Activated T-cell treated with anti-CD3 and anti-CD28 coated beads, Interleukin-2, amount 50 U/mL, for 1 hour (primary cell): Measurements from ENCODE around the gene SV2B.

Experiments
- DNase-seq: peaks from one replicate; pipeline ENCODE4 v3.0.0-alpha.2; 2020

SV2B gene

DNA sequence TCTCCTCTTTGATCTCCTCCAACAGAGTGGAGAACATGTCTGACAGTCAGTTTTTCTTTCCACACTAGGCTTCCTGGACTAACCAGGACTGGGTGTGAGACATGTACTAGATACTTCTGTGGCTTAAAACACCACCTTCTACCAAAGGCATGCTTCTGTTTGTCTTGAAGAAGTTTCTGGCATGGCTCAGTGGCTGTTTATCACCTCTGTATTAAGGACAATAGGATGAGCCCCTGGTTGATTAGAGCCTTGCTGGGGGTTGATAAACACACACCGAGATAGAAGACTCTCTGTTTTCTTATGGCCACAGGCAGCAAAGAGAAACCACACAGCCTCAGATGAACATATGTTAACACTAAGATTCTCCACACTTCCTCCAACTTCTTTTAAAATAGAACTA lies 40.5 kb downstream of the SV2B start:
- no peak for DNase-seq

DNA sequence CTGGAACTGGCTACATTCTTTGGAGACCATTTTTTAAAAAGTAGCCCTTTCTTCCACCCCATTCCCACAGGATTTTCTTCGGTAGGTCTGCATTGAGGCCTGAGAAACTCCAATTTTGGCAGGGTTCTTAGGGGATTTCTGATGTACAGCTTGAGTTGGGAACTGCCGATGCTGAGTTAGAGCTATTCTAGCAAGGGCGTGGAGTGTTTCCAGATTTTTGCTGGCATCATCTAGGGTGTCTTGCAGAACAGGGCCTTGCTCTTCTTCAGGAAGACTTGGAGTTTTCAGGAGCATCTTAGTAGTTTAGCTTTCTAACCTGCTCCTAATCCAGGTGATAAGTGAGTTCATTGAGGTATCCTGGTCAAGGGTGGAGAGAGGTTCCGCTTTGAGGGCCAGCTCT lies 41.0 kb downstream of the SV2B start:
- DNase-seq = no peak

DNA sequence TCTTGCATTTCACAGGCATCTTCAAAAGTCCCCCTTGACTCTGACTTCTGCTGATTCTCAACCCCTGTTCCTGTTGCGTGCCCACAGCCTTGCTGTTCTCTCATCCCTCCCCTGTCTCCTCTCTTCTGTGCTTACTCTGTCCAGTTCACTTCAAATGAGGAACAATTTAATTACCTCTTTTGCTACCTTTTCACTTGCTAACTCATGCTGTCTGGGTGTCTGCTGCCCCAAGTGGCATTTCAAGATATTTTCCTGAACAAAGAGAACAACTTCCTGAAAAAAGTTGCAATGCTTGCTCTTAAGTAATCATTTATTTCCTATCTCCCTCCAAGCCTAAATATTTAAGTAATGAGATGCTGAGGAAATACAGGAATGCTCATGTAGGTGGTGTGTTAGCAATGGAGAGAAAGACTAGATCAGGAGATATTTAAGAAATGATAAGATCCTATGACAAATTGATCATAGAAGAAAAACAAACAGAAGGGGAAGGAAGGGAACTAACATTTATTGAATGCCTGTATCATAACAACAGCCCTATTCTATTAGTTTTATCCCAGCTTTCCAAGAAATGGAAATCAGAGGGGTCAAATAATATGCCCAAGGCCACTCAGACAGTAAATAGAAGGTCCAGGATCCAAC lies 42.2 kb downstream of the SV2B start:
- no peak for DNase-seq

DNA sequence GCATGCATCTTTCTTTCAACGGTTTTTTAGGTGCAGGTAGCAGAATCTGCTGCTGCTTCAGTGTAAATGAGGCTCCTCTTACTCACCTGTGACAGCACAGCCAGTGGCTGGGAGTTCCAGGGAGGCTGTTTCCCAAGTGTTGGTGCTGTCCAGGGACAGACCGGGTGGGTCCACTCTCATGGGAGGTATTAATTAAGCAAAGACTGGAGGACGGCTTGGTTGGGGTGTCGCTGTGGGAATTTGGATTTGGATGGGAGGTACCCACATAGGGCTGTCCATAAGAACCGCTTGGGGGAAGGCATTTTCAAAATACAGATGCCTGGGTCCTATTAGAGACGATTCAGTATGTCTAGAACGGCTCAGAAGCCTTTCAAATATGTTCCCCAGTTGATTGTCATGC lies 42.9 kb downstream of the SV2B start:
- no peak for DNase-seq

DNA sequence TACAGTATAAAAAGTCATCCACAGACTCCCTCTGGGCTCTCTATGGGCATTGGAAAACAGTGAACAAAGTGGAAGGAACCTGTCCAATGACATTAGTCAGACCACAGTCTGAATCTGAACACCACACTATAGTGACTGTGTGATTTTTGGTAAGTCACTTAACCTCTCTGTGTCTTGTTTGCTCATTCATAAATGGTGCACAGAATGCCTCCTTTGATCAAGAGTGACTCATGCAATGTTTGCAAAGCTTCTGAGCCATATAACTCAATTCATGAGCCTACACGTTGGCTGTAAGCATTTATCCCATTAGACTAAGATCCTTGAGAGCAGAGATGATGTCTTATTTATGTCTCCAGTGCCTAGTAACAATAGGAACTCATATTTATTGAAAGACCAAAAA lies 46.7 kb downstream of the SV2B start:
- DNase-seq = no peak

DNA sequence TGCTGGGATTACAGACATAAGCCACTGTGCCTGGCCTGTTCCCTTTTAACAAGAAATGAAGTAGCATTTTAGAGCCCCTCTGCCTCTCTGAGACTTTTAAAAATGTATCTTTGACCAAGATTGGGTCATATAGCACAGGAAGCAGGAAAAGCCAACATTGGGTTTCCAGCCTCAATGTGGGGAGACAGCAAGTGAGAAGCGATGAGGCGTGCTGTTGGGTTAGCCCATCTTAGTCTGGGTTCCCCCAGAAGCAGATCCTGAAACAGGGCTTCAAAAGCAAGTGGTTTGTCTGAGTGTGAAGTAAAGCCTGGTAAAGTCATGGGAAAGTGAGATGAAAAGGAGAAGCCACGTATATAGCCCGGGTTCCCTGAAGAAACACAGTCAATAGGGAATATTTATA lies 48.2 kb downstream of the SV2B start:
- no peak for DNase-seq

DNA sequence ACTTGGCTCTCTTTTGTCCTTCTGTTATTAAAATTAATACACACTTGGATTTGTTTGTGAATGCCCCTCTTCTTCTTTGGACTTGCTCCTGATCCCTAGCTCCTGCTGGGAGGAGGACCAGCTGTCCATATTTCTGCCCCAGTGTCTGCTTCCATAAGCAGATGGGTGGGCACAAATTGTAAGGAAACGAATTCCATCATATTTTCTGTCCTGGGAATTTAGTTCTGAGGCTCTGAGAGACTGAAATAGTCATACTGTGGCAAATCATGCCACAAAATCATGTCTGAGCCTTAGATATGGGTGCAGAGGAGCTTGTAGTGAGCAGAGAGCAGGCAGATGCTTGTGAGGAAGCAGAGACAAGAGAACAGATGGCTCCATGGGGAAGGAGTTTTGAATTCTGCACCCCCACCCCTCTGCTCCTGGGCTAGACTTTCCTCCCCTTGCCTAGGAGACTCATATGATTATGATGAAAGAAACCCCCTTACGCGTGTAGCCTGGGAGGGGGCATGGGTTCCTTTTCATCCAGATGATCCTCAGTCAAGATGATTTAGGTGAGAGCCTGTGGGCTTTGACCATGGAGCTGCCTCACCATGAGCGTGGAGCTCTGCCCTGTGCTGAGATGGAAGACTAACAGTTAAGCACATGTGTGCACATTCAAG lies 50.6 kb downstream of the SV2B start:
- DNase-seq = no peak

DNA sequence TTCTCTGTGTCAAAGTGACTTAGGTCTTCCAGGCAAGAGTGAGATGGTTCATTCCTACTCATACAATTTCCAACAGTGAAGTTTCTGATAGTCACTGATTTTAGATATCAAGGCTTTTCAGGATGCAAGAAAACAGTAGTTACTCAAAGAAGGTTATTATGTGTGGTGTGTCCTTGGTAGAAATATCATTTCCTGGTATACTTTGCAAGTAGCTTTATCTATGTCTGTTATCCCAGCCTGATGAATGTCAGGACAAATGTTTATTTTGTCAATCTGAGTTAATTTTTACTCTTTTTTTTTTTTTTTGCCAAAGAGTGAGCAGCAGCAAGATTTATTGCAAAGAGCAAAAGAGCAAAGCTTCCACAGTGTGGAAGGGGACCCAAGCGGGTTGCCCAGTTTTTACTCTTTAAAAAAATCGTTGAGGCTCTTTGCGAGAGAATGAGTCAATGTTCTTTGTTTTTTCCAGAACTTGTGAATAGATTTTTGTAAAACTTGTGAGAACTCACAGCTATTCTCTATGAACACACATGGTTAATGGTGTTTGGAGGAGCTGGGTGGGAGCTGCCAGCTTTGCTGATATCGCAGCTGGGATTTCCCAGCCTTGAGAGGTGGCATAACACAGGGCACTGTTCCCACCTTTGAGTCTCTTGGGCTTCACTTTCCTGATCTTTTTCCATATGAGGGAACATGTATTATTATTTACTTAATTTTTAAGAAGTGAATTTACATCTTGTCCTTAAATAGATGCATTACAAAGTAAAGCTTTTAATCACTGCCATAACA lies 51.9 kb downstream of the SV2B start:
- DNase-seq = no peak

DNA sequence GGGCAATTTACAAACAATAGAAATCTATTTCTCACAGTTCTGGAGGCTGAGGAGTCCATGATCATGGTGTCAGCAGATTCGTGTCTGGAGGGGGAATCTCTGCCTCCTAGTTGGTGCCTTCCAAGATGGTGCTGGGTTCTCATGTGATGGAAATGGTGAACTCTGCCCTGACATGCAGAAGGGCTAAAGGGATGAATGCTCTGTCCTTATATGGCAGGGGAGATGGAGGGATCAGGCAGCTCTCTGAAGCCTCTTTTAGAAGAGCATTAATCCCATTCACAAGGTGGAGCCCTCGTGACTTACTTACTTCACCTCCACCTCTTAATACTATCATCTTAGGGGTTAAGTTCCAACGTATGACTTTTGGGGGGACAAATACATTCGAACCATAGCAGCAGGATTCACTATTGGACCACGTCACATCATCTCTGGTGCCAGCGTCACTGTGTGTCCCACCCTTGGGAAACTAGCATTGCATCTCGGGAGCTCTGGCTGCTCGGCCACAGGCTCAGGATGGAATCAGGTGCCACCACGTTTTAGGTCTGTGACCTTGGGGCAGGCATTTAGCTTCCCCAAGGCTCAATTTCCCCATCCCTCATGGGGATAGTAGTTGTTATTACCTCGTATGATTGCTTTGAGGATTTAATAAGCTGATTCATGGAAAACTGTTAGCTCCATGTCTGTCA lies 53.0 kb downstream of the SV2B start:
- DNase-seq = no peak

DNA sequence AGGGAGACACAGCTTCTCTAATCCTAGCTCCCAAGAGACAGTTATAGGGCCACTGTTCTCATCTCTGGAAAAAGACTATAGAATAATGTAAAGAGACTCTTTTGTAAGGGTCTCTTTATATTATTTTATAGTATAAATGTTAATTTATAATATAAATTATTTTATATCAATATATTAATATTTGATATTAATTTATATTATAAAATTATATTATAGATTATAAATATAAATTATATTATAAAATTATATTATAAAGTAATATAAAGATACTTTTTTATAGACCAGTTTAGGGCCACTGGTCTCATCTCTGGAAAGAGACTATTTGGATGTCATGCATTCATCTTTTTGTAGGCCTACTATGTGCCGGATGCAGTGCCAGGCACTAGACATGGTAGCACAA lies 53.9 kb downstream of the SV2B start:
- DNase-seq = no peak

DNA sequence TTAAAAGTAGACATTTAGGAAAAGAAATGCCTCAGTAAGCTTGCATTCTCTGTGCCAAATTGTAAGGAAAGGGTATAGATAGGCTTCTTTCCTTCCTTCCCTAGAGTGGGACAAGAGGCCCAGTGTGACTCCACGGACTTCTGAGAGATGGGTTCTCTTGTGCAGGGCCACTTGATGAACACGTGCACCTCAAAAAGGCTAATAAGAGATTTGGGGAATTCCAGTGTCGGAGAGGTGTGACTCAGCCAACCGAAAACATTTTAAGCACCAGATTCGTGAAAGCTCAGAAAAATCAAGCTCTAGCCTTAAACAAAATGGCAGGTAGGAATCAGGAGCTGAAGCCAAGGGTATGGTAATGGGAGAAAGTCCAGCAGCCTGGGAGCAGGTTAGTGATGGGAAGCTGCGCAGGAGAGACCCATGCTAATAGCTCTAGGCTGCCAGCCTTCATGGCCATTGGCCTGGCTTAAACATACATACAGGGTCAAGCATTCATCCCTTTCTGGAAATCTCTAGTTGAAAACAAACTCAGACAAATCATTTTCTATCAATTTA lies 56.2 kb downstream of the SV2B start:
- DNase-seq = no peak

DNA sequence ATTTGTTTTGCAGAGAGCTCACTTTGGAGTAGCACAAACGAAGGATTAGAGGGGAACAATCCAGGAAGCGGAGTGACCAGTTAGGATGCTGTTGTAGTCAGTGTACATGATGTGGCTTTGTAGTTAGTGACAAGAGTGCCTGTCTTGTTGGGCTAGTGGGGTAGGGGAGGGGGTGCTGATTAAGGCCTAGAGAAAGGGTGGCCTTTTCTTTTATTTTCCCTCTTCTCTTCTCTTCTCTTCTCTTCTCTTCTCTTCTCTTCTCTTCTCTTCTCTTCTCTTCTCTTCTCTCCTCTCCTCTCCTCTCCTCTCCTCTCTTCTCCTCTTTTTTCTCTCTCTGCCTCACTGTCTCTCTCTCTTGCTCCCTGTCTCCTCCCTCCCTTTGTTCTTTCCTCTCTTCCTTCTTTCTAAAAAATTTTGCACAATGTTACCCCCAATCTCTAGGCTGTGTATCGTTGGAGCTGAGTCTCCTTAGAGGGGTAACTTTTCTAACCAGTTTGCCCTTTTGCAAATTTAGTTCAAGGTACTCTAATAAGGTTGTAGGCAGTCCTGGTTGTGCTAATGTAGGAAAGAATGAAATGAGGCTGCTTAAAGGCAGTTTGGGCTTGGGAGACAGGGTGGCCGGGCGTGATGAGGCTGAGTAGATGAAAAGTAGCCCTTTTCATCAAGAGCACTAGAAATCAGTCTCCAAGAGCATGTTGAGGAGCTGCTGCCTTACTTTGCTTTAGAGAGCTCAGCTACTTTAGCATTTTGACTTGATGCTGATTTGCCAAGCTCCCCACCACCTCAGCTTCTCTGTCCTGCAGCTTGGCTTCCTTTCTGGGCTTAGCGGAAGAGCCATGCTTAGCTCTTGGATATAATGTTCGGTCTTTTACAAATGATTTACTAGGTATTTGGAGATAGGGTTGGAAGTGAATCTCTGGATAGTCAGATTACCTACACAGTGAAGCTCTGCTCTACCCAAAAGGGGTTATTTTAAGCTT lies 58.6 kb downstream of the SV2B start:
- DNase-seq = no peak

DNA sequence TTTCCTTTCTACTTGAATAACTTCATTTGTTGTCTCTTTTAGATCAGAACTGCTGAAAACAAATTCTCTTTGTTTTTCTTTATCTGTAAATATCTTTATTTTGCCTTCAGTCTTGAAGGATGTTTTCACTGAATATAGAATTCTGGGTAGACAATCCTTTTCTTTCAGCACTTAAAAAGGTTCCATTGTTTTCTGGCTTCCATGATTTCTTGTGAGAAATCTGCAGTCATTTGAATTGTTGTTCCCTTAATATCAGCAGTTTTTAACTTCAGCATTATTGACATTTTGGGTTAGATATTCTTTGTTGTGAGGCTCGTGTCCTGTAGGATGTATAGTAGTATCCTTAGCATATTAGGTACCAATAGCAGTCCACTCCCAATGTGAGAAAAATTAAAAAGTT lies 65.8 kb downstream of the SV2B start:
- no peak for DNase-seq

DNA sequence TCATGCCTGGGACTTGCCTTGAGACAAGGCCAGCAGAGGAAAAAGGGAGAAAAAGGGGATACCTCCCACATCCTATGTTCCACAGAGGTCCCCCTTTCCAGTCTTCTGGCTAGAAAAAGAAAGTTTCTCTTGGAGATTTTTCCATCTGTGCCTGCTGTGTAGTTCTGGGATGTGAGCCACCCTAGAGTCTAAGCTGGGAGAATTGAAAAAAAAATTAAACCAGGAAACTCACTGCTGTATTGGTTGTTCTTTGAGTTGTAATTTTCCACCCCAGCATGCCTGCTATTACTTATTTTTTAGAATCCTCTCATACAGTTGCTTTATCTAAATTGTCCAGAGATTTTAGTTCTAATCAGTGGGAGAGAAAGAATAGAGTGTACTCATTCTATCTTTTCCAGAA lies 68.4 kb downstream of the SV2B start:
- no peak for DNase-seq

DNA sequence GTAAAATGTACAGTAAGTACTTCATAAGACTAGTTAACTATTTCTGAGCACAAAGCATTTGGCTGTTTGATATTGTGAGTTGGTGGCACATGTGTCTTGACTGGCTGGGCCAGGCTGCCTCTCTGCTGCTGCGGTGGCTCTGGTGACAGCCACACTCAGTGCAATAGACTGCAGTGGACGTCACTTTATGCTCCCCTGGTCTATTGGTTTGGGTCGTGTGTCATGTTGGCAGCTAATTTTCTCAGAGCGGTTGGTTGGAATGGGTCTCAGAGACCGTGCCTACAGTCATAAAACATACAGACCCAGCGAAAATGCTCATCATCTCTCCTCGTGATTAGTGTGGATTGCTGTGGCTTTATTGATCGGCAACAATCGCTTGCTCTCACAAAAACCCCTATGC lies 71.3 kb downstream of the SV2B start:
- DNase-seq = no peak

DNA sequence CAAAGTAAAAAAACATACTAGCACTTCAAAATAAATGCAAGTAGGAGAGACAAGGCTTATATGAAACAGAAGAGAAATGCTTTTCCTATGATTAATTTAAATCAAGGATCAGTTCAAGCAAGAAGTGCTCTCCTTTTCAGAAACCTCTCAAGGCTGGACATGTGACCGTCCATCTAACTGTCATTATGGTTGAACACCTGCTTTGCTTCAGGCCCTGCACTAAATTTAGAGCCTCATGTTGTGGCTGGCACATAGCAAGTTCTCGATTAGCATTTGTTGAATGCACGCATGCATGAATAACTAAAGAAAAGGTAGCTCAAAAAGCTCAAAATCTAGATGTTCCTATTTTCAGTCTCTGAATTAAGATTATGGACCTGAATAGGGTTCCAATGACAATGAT lies 82.0 kb downstream of the SV2B start:
- DNase-seq = no peak

DNA sequence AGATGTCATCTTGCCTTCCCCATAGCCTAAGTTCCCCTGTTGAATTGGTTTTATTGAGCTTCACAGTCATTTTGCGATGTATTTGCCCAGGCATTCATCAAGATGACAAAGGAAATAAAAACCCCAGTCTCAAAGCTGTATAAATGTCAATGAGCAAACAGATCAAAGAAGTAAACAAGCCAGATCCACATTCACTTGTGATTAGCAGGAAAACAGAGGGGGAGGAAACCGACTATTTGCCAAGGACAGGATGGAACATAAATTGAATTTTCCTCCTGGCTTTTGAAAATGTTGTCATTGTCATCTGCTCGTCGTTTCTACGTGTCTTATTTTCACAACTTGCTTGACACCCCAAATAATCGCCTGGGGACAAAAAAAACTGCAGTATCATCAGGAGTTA lies 83.5 kb downstream of the SV2B start:
- no peak for DNase-seq

DNA sequence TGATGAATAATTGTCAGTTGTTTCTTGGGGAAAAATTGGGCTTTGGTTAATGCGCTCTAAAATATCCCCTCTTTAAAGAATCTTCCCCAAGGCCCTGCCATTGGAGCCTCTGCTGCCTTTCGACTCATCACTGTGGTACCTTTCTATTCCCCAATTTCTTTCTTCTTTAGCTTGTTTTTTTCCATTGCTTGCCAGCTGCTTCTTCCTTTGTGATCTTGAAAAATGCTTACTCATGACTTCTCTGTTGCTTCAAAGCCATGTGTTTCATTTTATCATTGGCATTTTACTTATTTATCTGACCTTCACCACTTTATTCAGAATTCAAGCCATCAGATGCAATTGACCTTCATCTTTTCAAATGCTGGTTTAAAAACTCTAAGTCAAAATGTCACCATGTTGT lies 84.4 kb downstream of the SV2B start:
- DNase-seq = no peak

DNA sequence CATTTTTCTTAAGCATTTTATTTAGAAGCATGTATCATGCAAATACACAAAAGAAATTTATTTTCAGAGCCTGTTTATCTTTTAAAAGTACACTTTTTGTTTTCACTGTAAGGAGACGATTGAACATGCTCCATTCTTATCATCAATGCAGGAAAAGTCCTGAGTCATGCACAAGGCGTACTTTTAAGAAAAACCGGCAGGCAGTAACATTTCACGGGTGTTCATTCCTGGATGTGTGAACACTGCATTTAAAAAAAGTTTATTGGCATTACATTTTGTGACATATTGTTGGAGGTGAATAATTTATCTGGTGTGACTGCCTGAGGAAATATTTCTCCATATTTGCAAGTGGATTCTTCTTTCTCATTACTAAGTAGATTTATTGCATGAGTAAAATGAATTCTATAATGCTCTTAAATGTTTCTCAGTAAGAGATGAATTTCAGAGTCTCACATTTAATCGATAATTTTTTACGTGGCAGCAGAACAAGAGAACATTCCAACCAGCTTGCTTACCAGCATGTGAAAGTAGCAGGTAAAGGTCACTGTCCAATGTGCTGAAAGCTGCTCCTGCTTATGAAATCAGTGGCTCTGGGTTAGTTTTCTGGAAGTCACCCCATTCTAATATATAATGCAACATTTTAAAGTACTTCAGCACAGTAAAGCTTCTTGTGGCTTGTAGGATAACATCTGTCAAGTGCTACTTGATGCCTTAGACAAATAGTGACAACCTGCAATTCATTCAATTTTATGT lies 87.0 kb downstream of the SV2B start:
- no peak for DNase-seq

DNA sequence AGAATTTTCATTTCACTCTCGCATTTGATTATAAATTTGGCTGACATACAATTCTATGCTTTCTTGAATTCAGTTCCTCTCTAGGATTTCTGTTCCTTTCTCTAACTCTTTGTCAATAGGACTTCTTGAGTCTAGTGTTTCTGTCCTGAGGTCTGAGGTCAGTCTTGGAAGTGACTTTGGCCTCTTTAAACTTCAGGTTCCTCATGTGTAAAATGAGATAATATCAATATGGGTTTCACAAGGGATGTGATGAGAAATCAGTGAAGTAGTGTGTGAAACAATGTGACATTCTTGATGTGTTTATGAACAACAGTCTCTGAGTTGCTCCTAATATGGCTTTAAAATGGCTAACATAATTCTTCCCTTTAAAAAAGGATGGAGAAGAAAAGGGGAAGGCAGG lies 92.2 kb downstream of the SV2B start:
- no peak for DNase-seq

DNA sequence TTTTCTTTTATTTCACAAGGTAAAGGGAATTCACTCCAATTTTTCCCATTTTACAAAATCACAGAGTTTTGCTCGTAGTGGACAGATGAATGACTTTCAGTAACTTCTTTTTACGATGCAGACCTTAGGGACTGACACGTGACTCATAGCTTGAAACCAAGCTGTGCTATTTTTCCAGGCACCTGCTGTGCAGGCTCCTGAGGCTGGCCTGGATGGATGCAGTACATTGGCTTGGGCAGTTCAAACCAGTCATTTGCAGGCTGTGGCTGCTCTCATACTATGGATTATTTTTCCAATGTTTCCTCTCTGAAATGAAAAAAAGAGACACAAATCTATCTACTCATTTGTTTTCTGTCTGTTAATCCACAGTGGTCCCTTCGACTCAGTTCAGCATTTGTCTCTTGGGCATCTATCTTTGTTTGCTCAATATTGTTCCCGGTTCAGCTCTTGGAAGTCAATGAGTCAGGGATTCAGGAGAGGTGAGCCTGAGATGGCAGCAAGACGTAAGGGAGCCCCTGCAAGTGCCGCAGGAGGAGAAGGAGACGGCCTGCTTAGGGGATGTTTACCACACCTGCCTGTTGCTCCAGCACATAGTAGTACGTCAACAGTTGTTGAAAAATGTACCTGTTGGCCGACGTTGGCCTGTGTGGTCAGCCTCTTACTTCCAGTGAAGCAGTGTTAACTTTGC lies 92.8 kb downstream of the SV2B start:
- DNase-seq = no peak
